HCT116 (cell line): ENCODE measurements around the gene RRP12.

ENCODE experiments used
- ATF3 ChIP-seq: IDR thresholded peaks from 2 replicates; pipeline ENCODE4 v1.6.1; 2012
- CBX3 ChIP-seq: IDR thresholded peaks from 2 replicates; pipeline ENCODE4 v1.6.1; 2012; ENCODE audit warnings: low read depth
- CTCF ChIP-seq, 3 experiments: fragments of 200-600 bp in 1 of 3; sonication (generic) in 1 of 3; IDR thresholded peaks in 2 of 3; conservative IDR thresholded peaks in 1 of 3; 2 replicates each; pipeline ENCODE4 v1.5.1; 2012 to 2017; ENCODE audit warnings: low read depth in 2 of 3, low read length in 2 of 3, antibody characterized with exemption in 1 of 3, borderline replicate concordance in 1 of 3, control low read depth in 1 of 3, mild to moderate bottlenecking in 1 of 3, mixed read lengths in 1 of 3, mixed run types in 1 of 3, moderate library complexity in 1 of 3; ENCODE audit not compliant: insufficient read depth in 1 of 3
- ELF1 ChIP-seq: IDR thresholded peaks from 2 replicates; pipeline ENCODE4 v1.6.1; 2012; ENCODE audit warnings: low read depth, borderline replicate concordance
- EZH2 ChIP-seq: fragments of 200-600 bp; sonication (generic); IDR thresholded peaks from 2 replicates; pipeline ENCODE4 v1.6.1; 2017; ENCODE audit warnings: antibody characterized with exemption, mixed run types
- EZH2phosphoT487 ChIP-seq: fragments of 200-600 bp; IDR thresholded peaks from 2 replicates; pipeline ENCODE4 v1.6.1; 2018; ENCODE audit warnings: antibody characterized with exemption, borderline replicate concordance
- JUND ChIP-seq: IDR thresholded peaks from 2 replicates; pipeline ENCODE4 v1.6.1; 2012
- MAX ChIP-seq: IDR thresholded peaks from 2 replicates; pipeline ENCODE4 v1.6.1; 2012
- POLR2A ChIP-seq: IDR thresholded peaks from 2 replicates; pipeline ENCODE4 v1.7.0; 2011; ENCODE audit warnings: borderline replicate concordance; ENCODE audit not compliant: insufficient read depth, insufficient read length; ENCODE audit errors: extremely low read depth
- POLR2AphosphoS5 ChIP-seq: IDR thresholded peaks from 2 replicates; pipeline ENCODE4 v1.6.1; 2011; ENCODE audit warnings: mild to moderate bottlenecking, low read depth, low read length, moderate library complexity
- RAD21 ChIP-seq: IDR thresholded peaks from 2 replicates; pipeline ENCODE4 v1.6.1; 2012; ENCODE audit warnings: low read depth, mild to moderate bottlenecking
- REST ChIP-seq: IDR thresholded peaks from 2 replicates; pipeline ENCODE4 v1.6.1; 2012; ENCODE audit warnings: low read depth
- SIN3A ChIP-seq: IDR thresholded peaks from 2 replicates; pipeline ENCODE4 v1.6.1; 2012; ENCODE audit warnings: low read depth
- YY1 ChIP-seq: IDR thresholded peaks from 2 replicates; pipeline ENCODE4 v1.6.1; 2011; ENCODE audit warnings: low read length, low read depth, moderate library complexity, mild to moderate bottlenecking; ENCODE audit not compliant: insufficient replicate concordance; ENCODE audit errors: extremely low read depth

- TF ChIP-seq JUND = no peak
- TF ChIP-seq POLR2AphosphoS5 = no peak
- no peak for TF ChIP-seq EZH2
- no peak for TF ChIP-seq CTCF (IDR thresholded peaks at IDR 0.05 in 2 of 3, conservative IDR thresholded peaks at IDR 0.05 in 1 of 3; ENCODE audit: borderline replicate concordance in 1 of 3, insufficient read depth in 1 of 3, low read depth in 2 of 3, low read length in 2 of 3)
- TF ChIP-seq MAX = no peak
- no peak for TF ChIP-seq REST
- no peak for TF ChIP-seq POLR2A
- TF ChIP-seq SIN3A = no peak
- no peak for TF ChIP-seq RAD21
- no peak for TF ChIP-seq ELF1
- TF ChIP-seq EZH2phosphoT487 = no peak
- no peak for TF ChIP-seq ATF3
- no peak for TF ChIP-seq YY1
- TF ChIP-seq CBX3 = no peak
Measured at GRCh38 chr10:97396056-97396455, 5.1 kb downstream of the RRP12 start.
